COLO829 (cell line): ENCODE data around the gene CD82.
A peak's percentile ranks its signal among the peaks of the same experiment; 100 is the strongest.
"Not testable (repeated sequence)": the region's sequence is repeated elsewhere in the genome, so short reads cannot be mapped to it uniquely, and the experiment has no call there.

Source experiments
- DNase-seq: peaks from one replicate; pipeline ENCODE4 v3.0.0; 2012; ENCODE audit warnings: low spot score

The CD82 gene

GRCh38 chr11:44559940-44560300 lies 5.5 kb upstream of the CD82 start:
- not testable (repeated sequence) for DNase-seq

GRCh38 chr11:44561275-44561805 lies 4.1 kb upstream of the CD82 start:
- DNase-seq = no peak

GRCh38 chr11:44561964-44562734 lies 3.3 kb upstream of the CD82 start:
- no peak for DNase-seq

- no peak for DNase-seq
Observed at GRCh38 chr11:44562845-44563460, 2.5 kb upstream of the CD82 start.

- no peak for DNase-seq
Observed at GRCh38 chr11:44563711-44564110, 1.8 kb upstream of the CD82 start.

- no peak for DNase-seq
Observed at GRCh38 chr11:44564166-44564565, 1.3 kb upstream of the CD82 start.

- DNase-seq = peak; percentile 50
Observed at GRCh38 chr11:44564670-44565210, 723 bp upstream of the CD82 start.

- no peak for DNase-seq
Observed at GRCh38 chr11:44565953-44566949, 788 bp downstream of the CD82 start.

GRCh38 chr11:44566952-44567875 lies 1.8 kb downstream of the CD82 start:
- DNase-seq = no peak

- DNase-seq = no peak
Observed at GRCh38 chr11:44567876-44568256, 2.4 kb downstream of the CD82 start.

- DNase-seq = no peak
Observed at GRCh38 chr11:44568331-44568657, 2.8 kb downstream of the CD82 start.

- peak; percentile 51 for DNase-seq
Observed at GRCh38 chr11:44568658-44569473, 3.4 kb downstream of the CD82 start.

- DNase-seq = no peak
Observed at GRCh38 chr11:44570411-44571155, 5.1 kb downstream of the CD82 start.

GRCh38 chr11:44571871-44572270 lies 6.4 kb downstream of the CD82 start:
- DNase-seq = no peak

GRCh38 chr11:44572436-44572835 lies 7.0 kb downstream of the CD82 start:
- no peak for DNase-seq

GRCh38 chr11:44572884-44573283 lies 7.4 kb downstream of the CD82 start:
- DNase-seq = no peak

- no peak for DNase-seq
Observed at GRCh38 chr11:44573333-44573732, 7.9 kb downstream of the CD82 start.

GRCh38 chr11:44574610-44575287 lies 9.3 kb downstream of the CD82 start:
- peak; percentile 63 for DNase-seq

GRCh38 chr11:44575288-44575672 lies 9.8 kb downstream of the CD82 start:
- DNase-seq = no peak
